ENCODE data around the gene TBX5.

GRCh38 chr12:114305446-114305845 is 100.5 kb downstream of the TBX5 start:
- no peak for TF ChIP-seq POLR2A (IDR thresholded peaks at IDR 0.05)
- TF ChIP-seq CTCF (IDR thresholded peaks at IDR 0.05), result no peak

All from thyroid gland (tissue), 4 donors.